ENCODE measurements around the gene PTHLH.
A peak's percentile ranks its signal among the peaks of the same experiment; 100 is the strongest.

The PTHLH gene

GRCh38 chr12:27969624-27970400 lies 2.7 kb downstream of the PTHLH start:
- TF ChIP-seq CTCF (IDR thresholded peaks at IDR 0.05) = no peak
- intact Hi-C loops (cut with DNase I; ENCODE audit: low total_unique reads) = no loop called here

GRCh38 chr12:27968972-27969623 lies 3.4 kb downstream of the PTHLH start:
- Histone ChIP-seq H3K4me1 (peaks cover 0 to 54% (median 22%) of the 10 kb centered on the region in 4 donors), H3K36me3 (no peaks in the 10 kb centered on the region), H3K27ac (peak overlapping the region; percentile 53 to 60), H3K27me3 (peaks cover 0 to 36% of the 10 kb centered on the region in 2 donors), H3K4me3 (peak overlapping the region; percentile 47 to 61), H3K9me3 (no peaks in the 10 kb centered on the region)
- peak in 1 of 2 donors; percentile 24 for DNase-seq
- no peak for TF ChIP-seq CTCF (IDR thresholded peaks at IDR 0.05)
- intact Hi-C loops (cut with DNase I; ENCODE audit: low total_unique reads) = no loop called here

More at GRCh38 chr12:27969624-27970400, 2.7 kb downstream of the PTHLH start:
- peaks cover 0 to 58% (median 24%) of the 10 kb centered on the region in 4 donors for H3K4me1 ChIP-seq
- peak overlapping the region; percentile 53 to 60 for H3K27ac ChIP-seq
- H3K4me3 ChIP-seq = peak overlapping the region; percentile 47 to 61
- H3K9me3 ChIP-seq = no peaks in the 10 kb centered on the region
- peak; percentile 45 to 76 for DNase-seq
- H3K36me3 ChIP-seq = no peaks in the 10 kb centered on the region
- peaks cover 0 to 43% of the 10 kb centered on the region in 2 donors for H3K27me3 ChIP-seq

- H3K4me1 ChIP-seq = peaks cover 0 to 54% (median 22%) of the 10 kb centered on the region in 4 donors
- no peak for TF ChIP-seq CTCF (IDR thresholded peaks at IDR 0.05)
- no peak for DNase-seq
- H3K36me3 ChIP-seq = no peaks in the 10 kb centered on the region
- H3K27ac ChIP-seq = no peak overlapping the region
- H3K27me3 ChIP-seq = peaks cover 0 to 27% of the 10 kb centered on the region in 2 donors
- no peaks in the 10 kb centered on the region for H3K9me3 ChIP-seq
- no peak overlapping the region for H3K4me3 ChIP-seq
- intact Hi-C loops (cut with DNase I; ENCODE audit: low total_unique reads) = no loop called here
Observed at GRCh38 chr12:27967551-27968054, 4.9 kb downstream of the PTHLH start.

- H3K27ac ChIP-seq = no peak overlapping the region
- no peaks in the 10 kb centered on the region for H3K9me3 ChIP-seq
- DNase-seq = no peak
- H3K4me3 ChIP-seq = no peak overlapping the region
- no peaks in the 10 kb centered on the region for H3K36me3 ChIP-seq
- H3K4me1 ChIP-seq = peaks cover 0 to 54% (median 22%) of the 10 kb centered on the region in 4 donors
- no peak for TF ChIP-seq CTCF (IDR thresholded peaks at IDR 0.05)
- intact Hi-C loops (cut with DNase I; ENCODE audit: low total_unique reads) = no loop called here
- H3K27me3 ChIP-seq = peaks cover 0 to 27% of the 10 kb centered on the region in 2 donors
Observed at GRCh38 chr12:27966870-27967269, 5.7 kb downstream of the PTHLH start.

GRCh38 chr12:27965966-27966365 lies 6.6 kb downstream of the PTHLH start:
- H3K4me3 ChIP-seq = no peak overlapping the region
- peaks cover 0 to 21% of the 10 kb centered on the region in 2 donors for H3K27me3 ChIP-seq
- H3K9me3 ChIP-seq = no peaks in the 10 kb centered on the region
- intact Hi-C loops (cut with DNase I; ENCODE audit: low total_unique reads) = no loop called here
- no peak overlapping the region for H3K27ac ChIP-seq
- TF ChIP-seq CTCF (IDR thresholded peaks at IDR 0.05) = no peak
- H3K4me1 ChIP-seq = peaks cover 0 to 48% (median 19%) of the 10 kb centered on the region in 4 donors
- no peak for DNase-seq
- no peaks in the 10 kb centered on the region for H3K36me3 ChIP-seq

Data from tibial artery (tissue), 4 donors.